ENCODE measurements around the gene ZNF608. TPM values are rescaled to one million over a fixed set of nuclear protein-coding genes. Genes with fewer than 3 reads are reported as not detected.

Gene ZNF608
- total RNA-seq, 1 donor from 2014 or later: 20.6 TPM

DNA sequence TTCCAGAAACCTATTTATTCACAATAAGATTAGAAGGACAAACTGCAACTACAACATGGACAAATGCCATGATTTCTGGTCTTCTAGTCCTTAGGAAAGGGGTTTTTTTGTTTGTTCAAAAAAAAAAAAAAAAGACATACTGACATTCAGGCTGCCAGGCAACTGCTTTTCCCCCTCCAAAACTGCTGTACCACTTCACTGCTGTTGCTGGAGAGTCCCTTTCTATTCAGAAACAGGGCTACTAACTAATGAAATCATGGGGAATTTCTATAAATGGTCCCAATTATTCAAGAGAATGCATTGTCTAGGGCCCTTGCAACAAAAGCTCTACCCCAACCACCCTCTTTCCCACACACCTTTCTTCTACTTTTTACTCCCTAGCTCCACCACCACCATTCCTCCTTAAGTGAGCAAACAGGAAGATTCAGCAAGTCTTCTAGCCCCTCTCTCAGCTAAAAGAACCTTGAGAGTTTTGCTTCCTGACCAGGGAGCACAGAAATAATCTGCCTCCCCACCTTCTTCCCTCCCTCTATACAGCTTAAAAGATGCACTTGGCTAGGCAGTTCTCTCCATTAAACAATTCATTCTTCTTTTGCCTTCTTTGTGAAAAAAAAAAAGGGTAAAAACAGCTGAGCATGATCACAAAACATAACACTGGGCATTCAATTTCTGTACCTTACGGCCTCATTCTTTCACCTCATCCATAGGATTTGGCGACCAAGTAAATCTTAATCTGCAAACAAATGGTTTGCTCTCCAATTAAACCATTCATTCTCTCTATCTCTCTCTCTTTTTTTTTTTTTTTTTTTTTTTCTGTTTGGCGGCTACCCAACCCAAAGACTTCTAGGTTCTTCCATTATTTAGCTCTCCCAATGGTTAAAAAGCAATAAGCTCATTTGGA, 13.8 kb downstream of the ZNF608 start:
- Histone ChIP-seq H3K27me3 (no peaks in the 10 kb centered on the region), H3K9me3 (no peaks in the 10 kb centered on the region), H3K36me3 (no peaks in the 10 kb centered on the region), H3K4me1 (peaks cover 27% of the 10 kb centered on the region), H3K4me3 (no peak overlapping the region), H3K27ac (no peak overlapping the region)
- TF ChIP-seq POLR2AphosphoS5 (IDR thresholded peaks at IDR 0.05; ENCODE audit: insufficient read depth in 1 of 2, low read depth in 1 of 2) (no peak), CTCF (IDR thresholded peaks at IDR 0.05) (no peak), POLR2A (IDR thresholded peaks at IDR 0.05) (no peak)
- no peak for DNase-seq (ENCODE audit: extremely low spot score in 2 of 2)
- intact Hi-C loops (cut with DNase I): no loop called here

- H3K4me1 ChIP-seq: peaks cover 6% of the 10 kb centered on the region
- H3K36me3 ChIP-seq: no peaks in the 10 kb centered on the region
- H3K27me3 ChIP-seq: no peaks in the 10 kb centered on the region
- no peak for TF ChIP-seq CTCF (IDR thresholded peaks at IDR 0.05)
- TF ChIP-seq POLR2AphosphoS5 (IDR thresholded peaks at IDR 0.05; ENCODE audit: insufficient read depth in 1 of 2, low read depth in 1 of 2): no peak
- TF ChIP-seq POLR2A (IDR thresholded peaks at IDR 0.05): no peak
- no peaks in the 10 kb centered on the region for H3K9me3 ChIP-seq
- H3K27ac ChIP-seq: no peak overlapping the region
- intact Hi-C loops (cut with DNase I): no loop called here
- no peak overlapping the region for H3K4me3 ChIP-seq
- no peak for DNase-seq (ENCODE audit: extremely low spot score in 2 of 2)
Measured at GRCh38 chr5:124730381-124730780, 16.1 kb downstream of the ZNF608 start.

GRCh38 chr5:124729720-124730359, 16.6 kb downstream of the ZNF608 start:
- Histone ChIP-seq H3K36me3 (no peaks in the 10 kb centered on the region), H3K27ac (no peak overlapping the region), H3K9me3 (no peaks in the 10 kb centered on the region), H3K4me1 (peaks cover 5% of the 10 kb centered on the region), H3K4me3 (no peak overlapping the region), H3K27me3 (no peaks in the 10 kb centered on the region)
- TF ChIP-seq POLR2A (IDR thresholded peaks at IDR 0.05): no peak
- no peak for TF ChIP-seq POLR2AphosphoS5 (IDR thresholded peaks at IDR 0.05; ENCODE audit: insufficient read depth in 1 of 2, low read depth in 1 of 2)
- no peak for TF ChIP-seq CTCF (IDR thresholded peaks at IDR 0.05)
- intact Hi-C loops (cut with DNase I): no loop called here
- no peak for DNase-seq (ENCODE audit: extremely low spot score in 2 of 2)

- no peaks in the 10 kb centered on the region for H3K9me3 ChIP-seq
- intact Hi-C loops (cut with DNase I): no loop called here
- H3K36me3 ChIP-seq: no peaks in the 10 kb centered on the region
- no peak overlapping the region for H3K27ac ChIP-seq
- no peak for DNase-seq (ENCODE audit: extremely low spot score in 2 of 2)
- H3K4me1 ChIP-seq: peaks cover 5% of the 10 kb centered on the region
- no peak overlapping the region for H3K4me3 ChIP-seq
- H3K27me3 ChIP-seq: no peaks in the 10 kb centered on the region
- TF ChIP-seq POLR2AphosphoS5 (IDR thresholded peaks at IDR 0.05; ENCODE audit: insufficient read depth in 1 of 2, low read depth in 1 of 2) (no peak), POLR2A (IDR thresholded peaks at IDR 0.05) (no peak), CTCF (IDR thresholded peaks at IDR 0.05) (no peak)
Measured at GRCh38 chr5:124728968-124729332, 17.5 kb downstream of the ZNF608 start.
